ENCODE measurements around the gene ITPRIPL1.

The ITPRIPL1 gene

DNA sequence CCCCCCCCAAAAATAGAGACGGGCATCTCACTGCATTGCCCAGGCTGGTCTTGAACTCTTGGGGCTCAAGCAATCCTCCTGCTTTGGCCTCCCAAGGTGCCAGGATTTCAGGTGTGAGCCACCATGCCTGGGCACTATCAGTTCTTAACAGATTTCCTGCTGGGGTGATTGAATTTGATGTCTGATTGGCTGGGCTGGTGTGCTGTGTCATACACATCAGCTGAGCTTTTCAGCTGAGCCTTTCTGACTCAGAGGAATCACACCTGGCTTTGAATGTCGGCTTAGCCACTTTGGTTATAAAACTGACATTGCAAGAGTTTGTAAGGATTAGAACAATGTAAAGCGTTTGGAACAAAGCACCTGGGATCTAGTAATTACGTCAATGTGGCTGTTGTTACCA is 29.4 kb downstream of the ITPRIPL1 start:
- DNase-seq (ENCODE audit: low spot score): no peak

DNA sequence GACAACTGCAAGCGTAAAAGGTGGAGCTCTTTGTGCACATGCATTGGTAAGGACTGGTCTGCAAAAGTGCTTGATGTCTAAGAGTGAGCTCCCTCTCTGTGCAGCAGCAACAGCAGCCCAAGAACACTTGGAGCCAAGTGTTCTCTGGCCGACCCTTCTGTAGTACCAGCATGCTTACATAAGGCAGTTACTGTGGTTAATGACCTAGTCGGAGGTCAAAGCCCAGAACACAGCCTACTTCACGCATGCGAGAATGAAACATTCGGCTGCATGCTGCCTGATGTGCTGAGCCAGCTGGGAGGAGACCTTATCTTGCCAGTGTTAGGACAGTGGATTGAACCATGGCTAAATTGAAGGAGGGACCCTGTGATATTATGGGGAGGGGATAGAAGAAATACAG is 31.8 kb downstream of the ITPRIPL1 start:
- DNase-seq (ENCODE audit: low spot score): no peak

DNA sequence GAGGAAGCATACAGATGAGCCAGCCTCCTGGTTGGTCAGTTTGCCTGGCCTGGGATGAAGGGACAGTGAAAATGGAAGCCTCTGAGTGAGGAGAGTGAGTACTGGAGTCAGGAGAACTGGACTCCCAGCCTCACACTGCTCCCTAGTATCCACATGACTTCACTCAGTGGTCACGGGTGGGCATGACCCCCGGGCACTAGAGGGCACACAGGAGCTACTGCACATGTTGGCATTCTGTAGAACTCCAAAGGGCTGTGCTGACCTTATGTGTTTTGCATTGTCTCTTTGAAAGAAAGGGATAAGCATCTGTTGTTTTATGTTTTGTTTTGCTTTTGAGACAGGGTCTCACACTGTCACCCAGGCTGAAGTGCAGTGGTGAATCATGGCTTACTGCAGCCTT is 34.2 kb downstream of the ITPRIPL1 start:
- peak; percentile 23 for DNase-seq (ENCODE audit: low spot score)

GRCh38 chr2:96359866-96360265 is 34.7 kb downstream of the ITPRIPL1 start:
- no peak for DNase-seq (ENCODE audit: low spot score)

GRCh38 chr2:96361751-96362150 is 36.6 kb downstream of the ITPRIPL1 start:
- no peak for DNase-seq (ENCODE audit: low spot score)

GRCh38 chr2:96369186-96369585 is 44.1 kb downstream of the ITPRIPL1 start:
- DNase-seq (ENCODE audit: low spot score): no peak

DNA sequence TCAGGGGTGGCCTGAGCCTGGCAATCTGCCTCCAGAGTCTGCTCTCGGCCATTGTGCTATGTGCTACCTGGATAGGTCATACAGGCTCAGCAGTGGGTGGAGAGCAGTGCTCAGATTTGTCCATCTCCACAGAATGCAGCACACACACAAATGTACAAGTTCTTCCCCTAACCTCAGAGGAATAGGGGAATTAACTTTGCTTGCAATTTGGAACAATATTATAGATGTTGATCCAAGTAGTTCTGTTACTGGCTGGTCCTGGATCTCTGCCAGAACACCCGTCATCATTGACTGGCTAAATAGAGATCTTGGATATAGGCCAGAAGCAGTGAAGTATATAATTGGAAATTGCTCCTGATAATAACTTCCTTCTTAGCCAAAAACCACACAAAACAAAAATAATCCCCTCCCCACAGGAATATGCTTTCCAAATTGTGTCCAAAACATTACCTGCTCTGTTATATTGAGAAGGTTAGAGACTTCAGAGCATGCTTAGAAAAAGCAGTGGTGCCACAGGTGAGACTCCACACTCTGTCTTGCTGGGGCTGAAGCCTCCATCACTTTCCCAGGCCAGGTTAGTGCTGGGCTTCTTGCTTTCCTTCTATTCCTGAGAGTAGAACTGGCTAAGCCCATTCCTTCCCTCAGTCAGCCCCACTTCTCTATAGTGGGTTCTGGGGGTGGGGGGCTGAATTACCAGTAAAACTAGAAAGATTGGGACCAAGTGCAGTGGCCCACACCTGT is 49.3 kb downstream of the ITPRIPL1 start:
- DNase-seq (ENCODE audit: low spot score): peak; percentile 65
